G401 (cell line): ENCODE measurements around the gene ATXN7. TPM values are rescaled to one million over a fixed set of nuclear protein-coding genes. Genes with fewer than 3 reads are reported as not detected.
A peak's percentile ranks its signal among the peaks of the same experiment; 100 is the strongest.

Experiments
- DNase-seq: peaks from one replicate; pipeline ENCODE4 v3.0.0-alpha.2; 2015; ENCODE audit warnings: low spot score
- in situ Hi-C: cut with HindIII; loops from 2 replicates; pipeline ENCODE4 v1.10.0; 2016; ENCODE audit warnings: low sequenced_read_pairs, mixed read lengths
- total RNA-seq: library from RNA; depleted of rRNA; stranded (reverse); fragments of >200 nt; shearing (Covaris generic); gene quantifications from 2 replicates; pipeline ENCODE4 v1.2.3, GENCODE V29; 2014

ATXN7 gene
- total RNA-seq, 1 experiment from 2014 or later: 5.8 TPM

GRCh38 chr3:63922491-63923199 lies 59.0 kb downstream of the ATXN7 start:
- no peak for DNase-seq
- in situ Hi-C loops: no loop called here

GRCh38 chr3:63926309-63926708 lies 62.6 kb downstream of the ATXN7 start:
- DNase-seq: no peak
- in situ Hi-C loops: no loop called here

- no peak for DNase-seq
- in situ Hi-C loops: no loop called here
These were observed 64.0 kb downstream of the ATXN7 start for GRCh38 chr3:63927422-63928280.

- in situ Hi-C loops: no loop called here
- no peak for DNase-seq
These were observed 67.6 kb downstream of the ATXN7 start for GRCh38 chr3:63931290-63931689.

GRCh38 chr3:63932509-63933212 lies 69.0 kb downstream of the ATXN7 start:
- no peak for DNase-seq
- in situ Hi-C loops: no loop called here

GRCh38 chr3:63933459-63933858 lies 69.8 kb downstream of the ATXN7 start:
- in situ Hi-C loops: no loop called here
- no peak for DNase-seq

- DNase-seq: no peak
These were observed 70.6 kb downstream of the ATXN7 start for GRCh38 chr3:63934041-63934866.

GRCh38 chr3:63936925-63937324 lies 73.3 kb downstream of the ATXN7 start:
- peak; percentile 36 for DNase-seq
- in situ Hi-C loops: no loop called here

More at GRCh38 chr3:63934041-63934866, 70.6 kb downstream of the ATXN7 start:
- in situ Hi-C loops: no loop called here

- no peak for DNase-seq
- in situ Hi-C loops: no loop called here
These were observed 74.3 kb downstream of the ATXN7 start for GRCh38 chr3:63937661-63938651.

GRCh38 chr3:63940389-63940757 lies 76.7 kb downstream of the ATXN7 start:
- in situ Hi-C loops: no loop called here

GRCh38 chr3:63942528-63942927 lies 78.9 kb downstream of the ATXN7 start:
- in situ Hi-C loops: no loop called here
- no peak for DNase-seq

More at GRCh38 chr3:63940389-63940757, 76.7 kb downstream of the ATXN7 start:
- no peak for DNase-seq

GRCh38 chr3:63943678-63944077 lies 80.0 kb downstream of the ATXN7 start:
- in situ Hi-C loops: no loop called here
- DNase-seq: no peak

- in situ Hi-C loops: no loop called here
- no peak for DNase-seq
These were observed 82.0 kb downstream of the ATXN7 start for GRCh38 chr3:63945558-63946096.

- in situ Hi-C loops: no loop called here
- DNase-seq: no peak
These were observed 83.1 kb downstream of the ATXN7 start for GRCh38 chr3:63946753-63947152.

- in situ Hi-C loops: no loop called here
- DNase-seq: no peak
These were observed 83.9 kb downstream of the ATXN7 start for GRCh38 chr3:63947594-63947993.

GRCh38 chr3:63949005-63949404 lies 85.3 kb downstream of the ATXN7 start:
- in situ Hi-C loops: no loop called here

GRCh38 chr3:63950698-63951097 lies 87.0 kb downstream of the ATXN7 start:
- in situ Hi-C loops: no loop called here
- DNase-seq: no peak

More at GRCh38 chr3:63949005-63949404, 85.3 kb downstream of the ATXN7 start:
- no peak for DNase-seq
